Measurements from ENCODE around the gene PHTF2. TPM values are rescaled to one million over a fixed set of nuclear protein-coding genes. Genes with fewer than 3 reads are reported as not detected.

The PHTF2 gene
- polyA plus RNA-seq (2013): 35.9 and 37.1 TPM in 2 replicates

GRCh38 chr7:77798394-77799077 lies at the start of gene PHTF2, which contains the start of gene TMEM60:
TSS of gene PHTF2 (plus strand) at chr7:77798773.
TSS of gene TMEM60 (minus strand) at chr7:77798434. CDS start at chr7:77794373, 4,061 bp downstream.
- peak within 1 kb of the TSS; percentile 76 for H3K27ac ChIP-seq (ENCODE audit: low read depth, low read length)
- H3K4ac ChIP-seq (ENCODE audit: low read depth, low read length): peak within 1 kb of the TSS; percentile 63
- peak; percentile 99 for DNase-seq
- H4K91ac ChIP-seq (ENCODE audit: low read depth, low read length): peak within 1 kb of the TSS; percentile 87
- H3K36me3 ChIP-seq (ENCODE audit: control insufficient read depth in 1 of 2, insufficient read depth in 2 of 2, low read length in 2 of 2): peaks cover 5 to 7% of the 10 kb centered on the region in 2 experiments
- H2BK120ac ChIP-seq (ENCODE audit: insufficient read depth, low read length, poor library complexity): peak within 1 kb of the TSS; percentile 72
- H2AFZ ChIP-seq (ENCODE audit: insufficient read depth, low read length, poor library complexity): peak within 1 kb of the TSS; percentile 76
- peak within 1 kb of the TSS; percentile 73 for H2AK5ac ChIP-seq (ENCODE audit: low read length)
- H3K4me2 ChIP-seq (ENCODE audit: low read length): peak within 1 kb of the TSS; percentile 91
- no peaks in the 10 kb centered on the region for H3K4me1 ChIP-seq (ENCODE audit: control insufficient read depth in 1 of 2, insufficient read depth in 2 of 2, low read length in 2 of 2)
- H3K79me1 ChIP-seq (ENCODE audit: low read length): peaks cover 12% of the 10 kb centered on the region
- WGBS (ENCODE audit: extremely low coverage, insufficient coverage, insufficient read length): no CpG with 5 or more reads among the region's 61 CpGs
- H3K27me3 ChIP-seq (ENCODE audit: insufficient read depth, low read length): no peaks in the 10 kb centered on the region
- H2BK12ac ChIP-seq (ENCODE audit: low read length): peak within 1 kb of the TSS; percentile 17
- H3K18ac ChIP-seq (ENCODE audit: low read length): peak within 1 kb of the TSS; percentile 90
- peak within 1 kb of the TSS; percentile 95 for H4K8ac ChIP-seq (ENCODE audit: low read depth, low read length)
- peak within 1 kb of the TSS; percentile 92 for H3K14ac ChIP-seq (ENCODE audit: low read length)
- peaks cover 13% of the 10 kb centered on the region for H3K79me2 ChIP-seq (ENCODE audit: control insufficient read depth, insufficient read depth, low read length, poor library complexity)
- peak within 1 kb of the TSS; percentile 97 for H3K4me3 ChIP-seq (ENCODE audit: low read depth, low read length)
- H3K9ac ChIP-seq (ENCODE audit: low read length): peak within 1 kb of the TSS; percentile 95
- H2BK5ac ChIP-seq (ENCODE audit: low read depth, low read length, poor library complexity): peak within 1 kb of the TSS; percentile 69
- H3K9me3 ChIP-seq (ENCODE audit: insufficient read depth, low read depth, low read length): no peaks in the 10 kb centered on the region
- no peak within 1 kb of the TSS for H3K23ac ChIP-seq (ENCODE audit: low read length)
- peak within 1 kb of the TSS; percentile 86 for H4K12ac ChIP-seq (ENCODE audit: low read depth, low read length)

DNA sequence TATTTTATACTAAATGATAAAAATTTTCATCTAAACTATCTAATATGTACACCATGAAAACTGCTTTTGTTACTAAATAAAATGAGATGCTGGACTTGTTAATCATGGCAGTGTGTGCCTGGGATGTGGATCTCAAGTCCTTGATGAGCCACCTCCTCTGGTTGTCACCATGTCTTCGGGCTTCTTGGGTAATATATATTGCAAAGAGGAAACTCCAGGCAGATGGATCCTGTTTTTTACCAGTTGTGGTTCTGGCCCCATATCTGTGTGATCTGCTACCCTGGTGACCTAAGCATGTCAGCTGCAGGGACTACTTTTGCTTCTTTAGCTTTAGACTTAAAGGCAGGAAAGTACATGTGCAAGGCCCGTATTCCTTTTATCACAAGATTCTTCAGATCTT lies 46.6 kb upstream of the PHTF2 start:
- Histone ChIP-seq H2BK120ac (ENCODE audit: insufficient read depth, low read length, poor library complexity) (no peak overlapping the region), H3K9ac (ENCODE audit: low read length) (no peak overlapping the region), H3K27ac (ENCODE audit: low read depth, low read length) (no peak overlapping the region), H3K27me3 (ENCODE audit: insufficient read depth, low read length) (no peaks in the 10 kb centered on the region), H2BK12ac (ENCODE audit: low read length) (no peak overlapping the region), H4K12ac (ENCODE audit: low read depth, low read length) (no peak overlapping the region), H3K18ac (ENCODE audit: low read length) (no peak overlapping the region), H3K14ac (ENCODE audit: low read length) (no peak overlapping the region), H2BK5ac (ENCODE audit: low read depth, low read length, poor library complexity) (no peak overlapping the region), H3K4me3 (ENCODE audit: low read depth, low read length) (no peak overlapping the region), H3K79me2 (ENCODE audit: control insufficient read depth, insufficient read depth, low read length, poor library complexity) (no peaks in the 10 kb centered on the region), H3K23ac (ENCODE audit: low read length) (no peak overlapping the region), H3K4me1 (ENCODE audit: control insufficient read depth in 1 of 2, insufficient read depth in 2 of 2, low read length in 2 of 2) (no peaks in the 10 kb centered on the region), H3K79me1 (ENCODE audit: low read length) (no peaks in the 10 kb centered on the region), H3K4me2 (ENCODE audit: low read length) (no peak overlapping the region), H3K9me3 (ENCODE audit: insufficient read depth, low read depth, low read length) (no peaks in the 10 kb centered on the region), H2AK5ac (ENCODE audit: low read length) (no peak overlapping the region), H4K91ac (ENCODE audit: low read depth, low read length) (no peak overlapping the region), H2AFZ (ENCODE audit: insufficient read depth, low read length, poor library complexity) (no peak overlapping the region), H3K4ac (ENCODE audit: low read depth, low read length) (no peak overlapping the region), H4K8ac (ENCODE audit: low read depth, low read length) (no peak overlapping the region), H3K36me3 (ENCODE audit: control insufficient read depth in 1 of 2, insufficient read depth in 2 of 2, low read length in 2 of 2) (no peaks in the 10 kb centered on the region)
- peak; percentile 84 to 93 for DNase-seq
- WGBS (ENCODE audit: extremely low coverage, insufficient coverage, insufficient read length): no CpG with 5 or more reads among the region's 2 CpGs

- no peaks in the 10 kb centered on the region for H3K4me1 ChIP-seq (ENCODE audit: control insufficient read depth in 1 of 2, insufficient read depth in 2 of 2, low read length in 2 of 2)
- H4K8ac ChIP-seq (ENCODE audit: low read depth, low read length): no peak overlapping the region
- H2AK5ac ChIP-seq (ENCODE audit: low read length): no peak overlapping the region
- H3K27ac ChIP-seq (ENCODE audit: low read depth, low read length): no peak overlapping the region
- H3K79me1 ChIP-seq (ENCODE audit: low read length): no peaks in the 10 kb centered on the region
- H3K4ac ChIP-seq (ENCODE audit: low read depth, low read length): no peak overlapping the region
- H3K4me2 ChIP-seq (ENCODE audit: low read length): no peak overlapping the region
- no peak overlapping the region for H2BK5ac ChIP-seq (ENCODE audit: low read depth, low read length, poor library complexity)
- no peaks in the 10 kb centered on the region for H3K27me3 ChIP-seq (ENCODE audit: insufficient read depth, low read length)
- no peak overlapping the region for H3K9ac ChIP-seq (ENCODE audit: low read length)
- H4K91ac ChIP-seq (ENCODE audit: low read depth, low read length): no peak overlapping the region
- no peak overlapping the region for H2BK120ac ChIP-seq (ENCODE audit: insufficient read depth, low read length, poor library complexity)
- no peak for DNase-seq
- H3K9me3 ChIP-seq (ENCODE audit: insufficient read depth, low read depth, low read length): no peaks in the 10 kb centered on the region
- H3K23ac ChIP-seq (ENCODE audit: low read length): no peak overlapping the region
- H3K36me3 ChIP-seq (ENCODE audit: control insufficient read depth in 1 of 2, insufficient read depth in 2 of 2, low read length in 2 of 2): no peaks in the 10 kb centered on the region
- no peak overlapping the region for H2AFZ ChIP-seq (ENCODE audit: insufficient read depth, low read length, poor library complexity)
- no peaks in the 10 kb centered on the region for H3K79me2 ChIP-seq (ENCODE audit: control insufficient read depth, insufficient read depth, low read length, poor library complexity)
- no peak overlapping the region for H4K12ac ChIP-seq (ENCODE audit: low read depth, low read length)
- no peak overlapping the region for H3K18ac ChIP-seq (ENCODE audit: low read length)
- no peak overlapping the region for H2BK12ac ChIP-seq (ENCODE audit: low read length)
- no CpG with 5 or more reads among the region's 1 CpG for WGBS (ENCODE audit: extremely low coverage, insufficient coverage, insufficient read length)
- H3K14ac ChIP-seq (ENCODE audit: low read length): no peak overlapping the region
- no peak overlapping the region for H3K4me3 ChIP-seq (ENCODE audit: low read depth, low read length)
Measured at GRCh38 chr7:77753173-77753572, 45.4 kb upstream of the PHTF2 start.

DNA sequence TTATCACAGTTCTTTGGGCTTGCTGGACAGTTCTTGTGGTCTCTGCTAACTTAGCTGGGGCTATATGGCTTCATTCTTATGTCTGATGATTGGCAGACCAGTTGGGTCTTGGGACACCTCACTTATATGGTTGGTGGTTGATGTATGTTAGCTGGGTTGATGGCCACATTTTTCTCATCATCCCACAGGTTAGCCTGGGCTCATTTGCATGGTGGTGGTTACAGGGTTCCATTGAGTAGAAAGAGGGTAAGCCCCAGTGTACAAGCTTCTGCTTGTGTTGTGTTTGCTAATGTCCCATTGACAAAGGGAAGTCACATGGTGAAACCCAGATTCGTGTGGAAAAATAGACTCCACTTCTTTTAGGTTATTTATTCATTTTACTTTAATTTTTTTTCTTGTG lies 41.0 kb upstream of the PHTF2 start:
- Histone ChIP-seq H3K79me2 (ENCODE audit: control insufficient read depth, insufficient read depth, low read length, poor library complexity) (no peaks in the 10 kb centered on the region), H3K4me1 (ENCODE audit: control insufficient read depth in 1 of 2, insufficient read depth in 2 of 2, low read length in 2 of 2) (no peaks in the 10 kb centered on the region), H3K27me3 (ENCODE audit: insufficient read depth, low read length) (no peaks in the 10 kb centered on the region), H3K9ac (ENCODE audit: low read length) (no peak overlapping the region), H4K91ac (ENCODE audit: low read depth, low read length) (no peak overlapping the region), H2AK5ac (ENCODE audit: low read length) (no peak overlapping the region), H3K9me3 (ENCODE audit: insufficient read depth, low read depth, low read length) (no peaks in the 10 kb centered on the region), H2BK120ac (ENCODE audit: insufficient read depth, low read length, poor library complexity) (no peak overlapping the region), H3K27ac (ENCODE audit: low read depth, low read length) (no peak overlapping the region), H4K12ac (ENCODE audit: low read depth, low read length) (no peak overlapping the region), H3K18ac (ENCODE audit: low read length) (no peak overlapping the region), H3K23ac (ENCODE audit: low read length) (no peak overlapping the region), H4K8ac (ENCODE audit: low read depth, low read length) (no peak overlapping the region), H3K14ac (ENCODE audit: low read length) (no peak overlapping the region), H3K79me1 (ENCODE audit: low read length) (no peaks in the 10 kb centered on the region), H3K4me3 (ENCODE audit: low read depth, low read length) (no peak overlapping the region), H3K4ac (ENCODE audit: low read depth, low read length) (no peak overlapping the region), H3K36me3 (ENCODE audit: control insufficient read depth in 1 of 2, insufficient read depth in 2 of 2, low read length in 2 of 2) (no peaks in the 10 kb centered on the region), H2AFZ (ENCODE audit: insufficient read depth, low read length, poor library complexity) (no peak overlapping the region), H3K4me2 (ENCODE audit: low read length) (no peak overlapping the region), H2BK5ac (ENCODE audit: low read depth, low read length, poor library complexity) (no peak overlapping the region), H2BK12ac (ENCODE audit: low read length) (no peak overlapping the region)
- DNase-seq: no peak
- WGBS (ENCODE audit: extremely low coverage, insufficient coverage, insufficient read length): no CpG with 5 or more reads among the region's 1 CpG

All from trophoblast cell (in vitro differentiated cells and primary cell).